Measurements from ENCODE around the gene GNB1.

GNB1 gene

DNA sequence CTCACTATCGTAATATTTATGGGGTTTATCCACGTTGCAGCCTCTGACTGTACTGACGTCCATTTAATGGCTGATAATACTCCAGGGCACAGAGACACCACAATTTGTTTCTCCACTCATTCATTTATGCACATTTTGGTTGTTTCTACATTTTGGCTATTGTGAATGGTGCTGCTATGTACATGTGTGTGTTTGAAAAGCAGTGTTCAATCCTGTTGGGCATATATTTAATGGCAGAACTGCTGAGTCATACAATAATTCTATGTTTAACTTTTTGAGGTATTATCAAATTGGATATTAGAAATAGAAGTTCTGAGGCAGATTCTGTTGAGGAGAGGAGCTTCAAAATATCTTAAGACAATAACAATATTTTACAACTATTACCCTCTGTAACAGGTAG is 73.7 kb downstream of the GNB1 start:
- Histone ChIP-seq H3K36me3 (ENCODE audit: insufficient read depth, low read length) (peaks cover 34% of the 10 kb centered on the region), H3K9me3 (ENCODE audit: low read length) (no peaks in the 10 kb centered on the region), H3K4me1 (ENCODE audit: insufficient read depth, low read length) (no peaks in the 10 kb centered on the region), H3K9ac (ENCODE audit: low read length) (peak overlapping the region; percentile 9), H3K27ac (ENCODE audit: low read depth, low read length) (no peak overlapping the region), H3K27me3 (ENCODE audit: control insufficient read depth in 1 of 2, insufficient read depth in 2 of 2, low read length in 2 of 2) (no peaks in the 10 kb centered on the region), H3K4me3 (ENCODE audit: low read depth in 1 of 2, low read length in 2 of 2) (no peak overlapping the region)

DNA sequence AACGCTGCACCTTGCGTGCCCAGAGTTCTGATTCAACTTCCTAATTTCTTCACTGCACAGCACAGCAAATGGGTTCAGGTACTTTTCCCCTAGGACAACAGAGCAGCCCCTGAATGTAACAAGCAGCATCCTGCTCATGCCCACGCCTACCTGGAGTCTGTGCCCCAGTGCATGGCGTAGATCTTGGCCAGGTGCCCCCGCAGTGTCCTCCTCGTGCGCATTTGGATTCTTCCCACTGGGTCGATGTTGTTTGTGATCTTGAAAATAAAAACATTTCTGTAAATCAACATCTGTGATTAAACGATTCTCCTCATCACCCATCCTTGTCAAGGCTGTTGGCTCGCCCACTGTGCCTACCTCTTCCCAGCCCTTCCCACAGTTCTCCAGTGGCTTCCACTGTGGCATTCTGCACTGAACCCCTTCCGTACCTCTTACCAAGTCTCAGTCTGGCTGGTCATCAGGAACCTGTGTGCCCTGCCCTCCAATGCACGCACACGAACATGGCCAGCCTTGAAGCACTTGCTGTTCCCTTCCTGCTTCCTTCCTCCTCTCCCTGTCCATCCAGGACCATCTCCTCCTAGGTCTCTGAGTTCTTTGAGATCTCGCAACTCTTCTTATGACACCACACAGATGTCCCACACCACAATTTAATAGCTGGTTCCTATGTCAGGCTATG is 75.1 kb downstream of the GNB1 start:
- Histone ChIP-seq H3K4me3 (ENCODE audit: low read depth in 1 of 2, low read length in 2 of 2) (no peak overlapping the region), H3K9me3 (ENCODE audit: low read length) (no peaks in the 10 kb centered on the region), H3K27me3 (ENCODE audit: control insufficient read depth in 1 of 2, insufficient read depth in 2 of 2, low read length in 2 of 2) (no peaks in the 10 kb centered on the region), H3K9ac (ENCODE audit: low read length) (no peak overlapping the region), H3K36me3 (ENCODE audit: insufficient read depth, low read length) (peaks cover 34% of the 10 kb centered on the region), H3K4me1 (ENCODE audit: insufficient read depth, low read length) (no peaks in the 10 kb centered on the region), H3K27ac (ENCODE audit: low read depth, low read length) (no peak overlapping the region)

DNA sequence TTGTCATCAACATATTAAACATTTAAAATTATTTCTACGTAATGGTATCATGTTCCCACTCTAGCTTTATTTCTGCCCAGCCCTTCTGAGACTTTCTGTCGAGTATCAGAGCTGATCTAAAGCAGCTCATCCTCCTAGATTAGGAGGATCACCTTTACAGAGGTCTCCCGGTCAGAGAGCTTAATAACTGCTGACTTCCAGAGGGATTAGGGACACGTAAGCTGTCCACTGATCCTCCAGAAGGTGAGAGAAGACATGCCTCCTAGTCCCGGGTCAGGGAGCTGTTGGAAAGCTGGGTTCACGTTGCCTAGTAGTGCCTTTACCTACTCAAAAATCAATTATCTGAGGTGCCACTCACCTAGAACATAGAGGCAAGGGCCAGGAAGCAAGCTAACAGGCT is 81.4 kb downstream of the GNB1 start:
- Histone ChIP-seq H3K4me1 (ENCODE audit: insufficient read depth, low read length) (no peaks in the 10 kb centered on the region), H3K9me3 (ENCODE audit: low read length) (no peaks in the 10 kb centered on the region), H3K9ac (ENCODE audit: low read length) (no peak overlapping the region), H3K27ac (ENCODE audit: low read depth, low read length) (no peak overlapping the region), H3K36me3 (ENCODE audit: insufficient read depth, low read length) (peaks cover 25% of the 10 kb centered on the region), H3K4me3 (ENCODE audit: low read depth in 1 of 2, low read length in 2 of 2) (no peak overlapping the region), H3K27me3 (ENCODE audit: control insufficient read depth in 1 of 2, insufficient read depth in 2 of 2, low read length in 2 of 2) (no peaks in the 10 kb centered on the region)

DNA sequence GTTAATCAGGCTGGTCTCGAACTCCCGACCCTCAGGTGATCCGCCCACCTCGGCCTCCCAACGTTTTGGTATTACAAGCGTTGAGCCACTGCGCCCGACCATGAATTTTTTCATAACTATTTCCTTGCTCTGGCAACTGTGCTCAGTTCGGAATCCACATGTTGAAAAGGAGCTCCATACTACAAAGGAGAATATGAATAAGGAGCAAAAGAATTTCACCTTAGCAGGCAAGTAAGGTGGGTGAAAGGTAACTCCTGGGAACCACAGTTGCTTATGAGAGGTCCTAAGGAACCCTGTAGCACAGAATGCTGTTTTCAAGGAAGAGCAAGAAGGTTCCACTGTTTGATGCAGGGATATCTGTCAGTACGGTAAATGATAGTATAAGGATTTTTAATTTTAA is 82.7 kb downstream of the GNB1 start:
- Histone ChIP-seq H3K4me1 (ENCODE audit: insufficient read depth, low read length) (no peaks in the 10 kb centered on the region), H3K27me3 (ENCODE audit: control insufficient read depth in 1 of 2, insufficient read depth in 2 of 2, low read length in 2 of 2) (no peaks in the 10 kb centered on the region), H3K9ac (ENCODE audit: low read length) (no peak overlapping the region), H3K4me3 (ENCODE audit: low read depth in 1 of 2, low read length in 2 of 2) (no peak overlapping the region), H3K9me3 (ENCODE audit: low read length) (no peaks in the 10 kb centered on the region), H3K27ac (ENCODE audit: low read depth, low read length) (no peak overlapping the region), H3K36me3 (ENCODE audit: insufficient read depth, low read length) (peaks cover 21% of the 10 kb centered on the region)

DNA sequence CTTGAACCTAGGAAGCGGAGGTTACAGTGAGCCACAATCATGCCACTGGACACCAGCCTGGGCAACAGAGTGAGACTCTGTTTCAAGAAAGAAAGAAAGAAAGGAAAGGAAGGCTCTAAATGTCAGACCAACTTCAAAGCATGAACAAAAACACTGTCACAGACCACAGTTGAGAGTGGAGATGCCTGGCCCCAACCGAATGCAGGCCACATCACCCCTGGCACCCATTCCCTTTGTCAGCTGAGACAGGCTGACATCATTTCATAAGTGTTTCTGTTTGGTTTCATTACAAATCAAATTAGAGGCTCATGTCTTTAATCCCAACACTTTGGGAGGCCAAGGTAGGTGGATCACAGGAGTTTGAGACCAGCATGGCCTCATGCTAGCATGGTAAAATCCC is 84.0 kb downstream of the GNB1 start:
- Histone ChIP-seq H3K4me3 (ENCODE audit: low read depth in 1 of 2, low read length in 2 of 2) (no peak overlapping the region), H3K4me1 (ENCODE audit: insufficient read depth, low read length) (no peaks in the 10 kb centered on the region), H3K36me3 (ENCODE audit: insufficient read depth, low read length) (peaks cover 31% of the 10 kb centered on the region), H3K27ac (ENCODE audit: low read depth, low read length) (no peak overlapping the region), H3K27me3 (ENCODE audit: control insufficient read depth in 1 of 2, insufficient read depth in 2 of 2, low read length in 2 of 2) (no peaks in the 10 kb centered on the region), H3K9ac (ENCODE audit: low read length) (no peak overlapping the region), H3K9me3 (ENCODE audit: low read length) (no peaks in the 10 kb centered on the region)

DNA sequence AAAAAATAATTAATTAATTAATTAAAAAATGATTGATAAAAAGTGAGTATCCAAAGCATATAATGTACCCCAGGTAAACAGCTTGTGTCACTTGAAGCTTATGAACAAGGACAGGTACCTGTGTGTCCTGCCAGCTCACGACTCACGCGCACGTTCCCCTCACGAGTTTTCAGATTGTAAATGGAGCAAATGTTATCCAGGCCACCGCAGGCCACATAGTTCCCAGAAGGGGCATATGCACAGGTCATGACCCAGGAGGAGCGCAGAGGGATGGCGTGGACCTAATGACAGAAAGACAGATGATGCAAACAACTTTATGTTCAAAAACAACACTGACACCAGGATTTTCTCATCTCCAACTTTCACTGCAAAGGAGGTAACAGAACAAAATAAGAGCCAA is 86.6 kb downstream of the GNB1 start:
- Histone ChIP-seq H3K9ac (ENCODE audit: low read length) (no peak overlapping the region), H3K36me3 (ENCODE audit: insufficient read depth, low read length) (peaks cover 44% of the 10 kb centered on the region), H3K4me3 (ENCODE audit: low read depth in 1 of 2, low read length in 2 of 2) (no peak overlapping the region), H3K27me3 (ENCODE audit: control insufficient read depth in 1 of 2, insufficient read depth in 2 of 2, low read length in 2 of 2) (no peaks in the 10 kb centered on the region), H3K9me3 (ENCODE audit: low read length) (no peaks in the 10 kb centered on the region), H3K27ac (ENCODE audit: low read depth, low read length) (no peak overlapping the region), H3K4me1 (ENCODE audit: insufficient read depth, low read length) (no peaks in the 10 kb centered on the region)

DNA sequence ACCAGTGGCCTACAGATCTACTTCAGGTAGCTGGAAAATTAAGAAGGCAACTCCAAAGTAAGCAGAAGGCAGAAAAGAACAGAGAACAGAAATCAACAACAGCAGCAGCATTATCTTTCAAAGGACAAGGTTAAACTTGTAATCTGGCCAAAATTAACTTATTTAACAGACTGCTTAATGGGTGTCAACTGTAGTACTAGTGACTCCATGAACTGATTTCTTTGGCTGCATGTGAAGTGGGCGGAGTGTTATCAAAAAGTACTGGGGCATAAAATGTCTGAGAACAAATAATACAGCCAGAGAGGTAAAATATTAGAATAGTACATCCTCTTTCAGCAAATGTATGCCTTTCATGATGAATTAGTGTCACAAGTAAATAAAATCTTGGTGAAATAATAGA is 88.0 kb downstream of the GNB1 start:
- peaks cover 52% of the 10 kb centered on the region for H3K36me3 ChIP-seq (ENCODE audit: insufficient read depth, low read length)
- no peaks in the 10 kb centered on the region for H3K4me1 ChIP-seq (ENCODE audit: insufficient read depth, low read length)
- H3K4me3 ChIP-seq (ENCODE audit: low read depth in 1 of 2, low read length in 2 of 2), result no peak overlapping the region
- H3K9me3 ChIP-seq (ENCODE audit: low read length), result no peaks in the 10 kb centered on the region
- no peak overlapping the region for H3K9ac ChIP-seq (ENCODE audit: low read length)
- no peaks in the 10 kb centered on the region for H3K27me3 ChIP-seq (ENCODE audit: control insufficient read depth in 1 of 2, insufficient read depth in 2 of 2, low read length in 2 of 2)
- H3K27ac ChIP-seq (ENCODE audit: low read depth, low read length), result no peak overlapping the region

DNA sequence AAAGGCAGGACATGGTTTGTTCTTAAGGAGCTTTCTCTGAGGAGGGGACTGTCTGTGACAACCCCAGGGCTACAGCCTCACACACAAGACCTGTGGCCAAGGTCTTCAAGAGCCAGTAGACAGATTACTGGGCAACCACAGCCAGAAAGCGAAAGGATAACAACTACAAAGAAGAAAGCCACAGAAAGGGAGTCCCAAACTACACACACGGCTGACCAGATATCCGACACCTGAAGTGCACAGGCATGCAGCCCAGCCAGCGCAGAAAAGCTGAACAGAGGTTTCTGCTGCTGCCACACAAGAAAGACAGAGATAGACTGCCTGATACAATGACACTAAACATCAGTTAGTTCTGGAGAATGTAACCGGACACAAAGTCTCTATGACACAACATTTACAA is 91.2 kb downstream of the GNB1 start:
- H3K36me3 ChIP-seq (ENCODE audit: insufficient read depth, low read length), result peaks cover 66% of the 10 kb centered on the region
- H3K9me3 ChIP-seq (ENCODE audit: low read length), result no peaks in the 10 kb centered on the region
- H3K9ac ChIP-seq (ENCODE audit: low read length), result no peak overlapping the region
- H3K27ac ChIP-seq (ENCODE audit: low read depth, low read length), result no peak overlapping the region
- H3K4me1 ChIP-seq (ENCODE audit: insufficient read depth, low read length), result no peaks in the 10 kb centered on the region
- H3K4me3 ChIP-seq (ENCODE audit: low read depth in 1 of 2, low read length in 2 of 2), result no peak overlapping the region
- no peaks in the 10 kb centered on the region for H3K27me3 ChIP-seq (ENCODE audit: control insufficient read depth in 1 of 2, insufficient read depth in 2 of 2, low read length in 2 of 2)

DNA sequence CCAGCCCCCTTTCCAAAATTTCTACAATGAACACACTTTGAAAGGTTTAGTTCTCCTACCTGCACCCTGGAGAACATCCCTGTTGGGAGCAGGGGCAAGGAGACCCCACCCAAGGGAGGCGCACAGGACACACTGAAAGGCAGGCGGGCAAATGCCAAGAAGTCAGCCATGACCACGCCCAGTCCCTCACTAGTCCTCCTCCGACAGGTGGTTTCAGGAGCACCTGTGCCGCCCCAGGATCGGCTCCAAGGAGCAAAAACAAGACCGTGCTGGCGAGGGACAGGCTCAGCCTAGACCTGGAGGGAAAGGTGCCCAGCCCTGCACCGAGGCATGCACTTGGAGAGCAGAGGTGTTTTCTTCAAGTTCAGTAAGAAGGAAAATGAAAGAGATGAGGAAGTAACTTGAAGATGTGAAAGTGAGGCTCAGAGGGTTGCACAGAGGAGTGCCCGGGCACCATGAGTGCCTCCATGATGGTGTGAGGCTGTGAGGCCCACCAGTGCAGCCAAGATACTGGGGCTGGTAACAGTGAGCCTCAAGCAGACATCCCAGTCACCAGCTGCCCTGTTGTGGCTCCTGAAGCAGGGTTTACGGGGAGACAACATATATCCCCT is 93.1 kb downstream of the GNB1 start:
- H3K4me1 ChIP-seq (ENCODE audit: insufficient read depth, low read length), result no peaks in the 10 kb centered on the region
- no peak overlapping the region for H3K4me3 ChIP-seq (ENCODE audit: low read depth in 1 of 2, low read length in 2 of 2)
- no peaks in the 10 kb centered on the region for H3K9me3 ChIP-seq (ENCODE audit: low read length)
- peaks cover 62% of the 10 kb centered on the region for H3K36me3 ChIP-seq (ENCODE audit: insufficient read depth, low read length)
- H3K27me3 ChIP-seq (ENCODE audit: control insufficient read depth in 1 of 2, insufficient read depth in 2 of 2, low read length in 2 of 2), result no peaks in the 10 kb centered on the region
- H3K27ac ChIP-seq (ENCODE audit: low read depth, low read length), result no peak overlapping the region
- no peak overlapping the region for H3K9ac ChIP-seq (ENCODE audit: low read length)

DNA sequence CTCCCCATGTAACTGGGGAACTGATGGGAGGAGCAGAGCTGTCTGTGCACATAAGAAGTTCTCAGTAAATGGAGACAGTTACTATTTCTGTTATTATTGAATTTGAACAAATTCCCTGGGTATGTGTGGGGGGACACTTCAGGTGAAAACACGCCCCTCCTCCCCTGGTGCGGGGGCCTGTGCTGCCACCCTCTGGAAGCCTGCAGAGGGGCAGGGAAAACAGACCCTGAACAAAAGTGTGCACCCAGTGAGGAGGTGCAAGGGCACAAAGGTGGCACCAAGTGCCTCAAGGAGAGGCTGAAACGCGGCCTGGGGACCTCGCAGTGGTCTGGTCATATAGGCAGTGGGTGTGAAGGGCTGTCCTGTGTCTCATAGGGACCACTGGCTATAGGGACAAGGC is 94.4 kb downstream of the GNB1 start:
- Histone ChIP-seq H3K4me1 (ENCODE audit: insufficient read depth, low read length) (no peaks in the 10 kb centered on the region), H3K27me3 (ENCODE audit: control insufficient read depth in 1 of 2, insufficient read depth in 2 of 2, low read length in 2 of 2) (no peaks in the 10 kb centered on the region), H3K9me3 (ENCODE audit: low read length) (no peaks in the 10 kb centered on the region), H3K27ac (ENCODE audit: low read depth, low read length) (no peak overlapping the region), H3K4me3 (ENCODE audit: low read depth in 1 of 2, low read length in 2 of 2) (no peak overlapping the region), H3K9ac (ENCODE audit: low read length) (no peak overlapping the region), H3K36me3 (ENCODE audit: insufficient read depth, low read length) (peaks cover 61% of the 10 kb centered on the region)

DNA sequence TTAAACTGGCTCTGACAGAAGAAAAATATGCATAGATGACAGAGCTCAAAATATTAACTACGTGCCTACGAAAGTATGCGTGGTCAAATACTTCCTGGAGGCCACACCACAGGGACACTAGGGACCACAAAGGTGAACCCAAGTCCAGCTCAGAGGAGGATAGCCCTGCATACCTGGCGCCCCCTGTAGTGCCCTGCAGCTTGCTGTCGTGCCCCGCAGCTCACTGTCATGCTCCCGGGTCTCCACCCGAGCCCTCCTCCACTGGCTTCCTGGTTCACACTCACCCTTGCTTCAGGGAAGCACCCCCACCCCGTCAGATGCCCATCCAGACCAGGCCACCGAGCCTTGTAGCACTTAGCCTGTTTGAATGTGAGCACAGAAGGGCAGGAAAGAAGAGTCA is 95.9 kb downstream of the GNB1 start:
- no peaks in the 10 kb centered on the region for H3K4me1 ChIP-seq (ENCODE audit: insufficient read depth, low read length)
- H3K4me3 ChIP-seq (ENCODE audit: low read depth in 1 of 2, low read length in 2 of 2), result no peak overlapping the region
- no peaks in the 10 kb centered on the region for H3K27me3 ChIP-seq (ENCODE audit: control insufficient read depth in 1 of 2, insufficient read depth in 2 of 2, low read length in 2 of 2)
- no peak overlapping the region for H3K9ac ChIP-seq (ENCODE audit: low read length)
- H3K36me3 ChIP-seq (ENCODE audit: insufficient read depth, low read length), result peaks cover 63% of the 10 kb centered on the region
- no peak overlapping the region for H3K27ac ChIP-seq (ENCODE audit: low read depth, low read length)
- H3K9me3 ChIP-seq (ENCODE audit: low read length), result no peaks in the 10 kb centered on the region

Measured in muscle layer of colon (tissue), 2 donors.